GM23338 (cell line): Measurements from ENCODE around the gene UCK1. TPM values are rescaled to one million over a fixed set of nuclear protein-coding genes. Genes with fewer than 3 reads are reported as not detected.

Experiments
- ATAC-seq: fragments of 200-7000 bp; cut with Tn5 transposase; 3 replicates; pipeline ENCODE4 v1.9.1; 2020
- DNase-seq: peaks from one replicate; pipeline ENCODE4 v3.0.0-alpha.2; 2015; ENCODE audit warnings: low spot score
- H2AFZ ChIP-seq: fragments of 200-600 bp; sonication (generic); 2 replicates; pipeline ENCODE4 v1.8.0; 2016; ENCODE audit warnings: antibody characterized with exemption, mild to moderate bottlenecking, moderate library complexity
- H3F3A ChIP-seq: fragments of 200-600 bp; sonication (generic); replicated peaks from 2 replicates; pipeline ENCODE4 v1.8.0; 2017; ENCODE audit warnings: antibody characterized with exemption, mixed run types, low read depth
- H3K27ac ChIP-seq: fragments of 200-600 bp; sonication (generic); 2 replicates; pipeline ENCODE4 v1.6.1; 2016; ENCODE audit warnings: low read depth
- H3K27me3 ChIP-seq: fragments of 200-600 bp; sonication (generic); 2 replicates; pipeline ENCODE4 v1.8.0; 2016; ENCODE audit warnings: mild to moderate bottlenecking, mixed run types, moderate library complexity; ENCODE audit not compliant: insufficient read depth
- H3K36me3 ChIP-seq: fragments of 200-600 bp; sonication (generic); 2 replicates; pipeline ENCODE4 v1.8.0; 2016; ENCODE audit warnings: mild to moderate bottlenecking; ENCODE audit not compliant: insufficient read depth
- H3K4me1 ChIP-seq: fragments of 200-600 bp; sonication (generic); 2 replicates; pipeline ENCODE4 v1.8.0; 2016; ENCODE audit warnings: mild to moderate bottlenecking, moderate library complexity; ENCODE audit not compliant: insufficient read depth
- H3K4me2 ChIP-seq: fragments of 200-600 bp; sonication (generic); 2 replicates; pipeline ENCODE4 v1.7.1; 2017; ENCODE audit warnings: mixed run types
- H3K4me3 ChIP-seq: fragments of 200-600 bp; sonication (generic); 2 replicates; pipeline ENCODE4 v1.6.1; 2016; ENCODE audit warnings: mixed run types
- H3K79me2 ChIP-seq: fragments of 200-600 bp; sonication (generic); replicated peaks from 2 replicates; pipeline ENCODE4 v1.8.0; 2017; ENCODE audit warnings: mild to moderate bottlenecking; ENCODE audit not compliant: insufficient read depth
- H3K9me2 ChIP-seq: fragments of 200-600 bp; sonication (generic); 2 replicates; pipeline ENCODE4 v1.8.0; 2017; ENCODE audit not compliant: insufficient read depth
- H4K20me1 ChIP-seq: fragments of 200-600 bp; sonication (generic); replicated peaks from 2 replicates; pipeline ENCODE4 v1.8.0; 2017; ENCODE audit warnings: mild to moderate bottlenecking; ENCODE audit not compliant: insufficient read depth
- H3K27ac Mint-ChIP-seq: 2 replicates; pipeline ENCODE4 v1.8.0; 2020; ENCODE audit warnings: inconsistent platforms, mild to moderate bottlenecking, moderate library complexity, mixed read lengths
- H3K27me3 Mint-ChIP-seq: 3 replicates; pipeline ENCODE4 v1.8.0; 2022; ENCODE audit warnings: low read depth, mild to moderate bottlenecking, moderate library complexity, mixed read lengths, inconsistent platforms; ENCODE audit not compliant: insufficient read depth, poor library complexity
- H3K36me3 Mint-ChIP-seq: 3 replicates; pipeline ENCODE4 v1.8.0; 2021; ENCODE audit warnings: low read depth, mild to moderate bottlenecking, inconsistent platforms, moderate library complexity, mixed read lengths
- H3K4me1 Mint-ChIP-seq: 3 replicates; pipeline ENCODE4 v1.8.0; 2020; ENCODE audit warnings: mild to moderate bottlenecking, inconsistent platforms, mixed read lengths
- H3K4me3 Mint-ChIP-seq: 3 replicates; pipeline ENCODE4 v1.8.0; 2021; ENCODE audit warnings: moderate library complexity, mild to moderate bottlenecking, inconsistent platforms, mixed read lengths
- H3K9me3 Mint-ChIP-seq: 3 replicates; pipeline ENCODE4 v1.8.0; 2020; ENCODE audit warnings: moderate library complexity, mild to moderate bottlenecking, inconsistent platforms, mixed read lengths
- CREB1 ChIP-seq: fragments of 250-450 bp; sonication (Bioruptor Pico); IDR thresholded peaks from 2 replicates; pipeline ENCODE4 v1.5.0; 2020; ENCODE audit warnings: low read depth, mild to moderate bottlenecking, moderate library complexity
- EZH2 ChIP-seq: fragments of 200-600 bp; sonication (generic); IDR thresholded peaks from one replicate; pipeline ENCODE4 v1.8.0; 2017; ENCODE audit warnings: antibody characterized with exemption, mild to moderate bottlenecking, low read depth; ENCODE audit not compliant: unreplicated experiment
- EZH2phosphoT487 ChIP-seq: fragments of 200-600 bp; sonication (generic); IDR thresholded peaks from one replicate; pipeline ENCODE4 v1.8.1; 2018; ENCODE audit warnings: antibody characterized with exemption; ENCODE audit not compliant: unreplicated experiment
- JUNB ChIP-seq: IDR thresholded peaks from one replicate; pipeline ENCODE4 v1.6.1; 2016; ENCODE audit warnings: antibody characterized with exemption; ENCODE audit not compliant: unreplicated experiment
- NANOG ChIP-seq: IDR thresholded peaks from 2 replicates; pipeline ENCODE4 v1.6.1; 2016; ENCODE audit warnings: antibody characterized with exemption, borderline replicate concordance
- POLR2AphosphoS5 ChIP-seq: IDR thresholded peaks from 2 replicates; pipeline ENCODE4 v1.6.1; 2016; ENCODE audit warnings: antibody characterized with exemption, low read depth
- REST ChIP-seq: IDR thresholded peaks from one replicate; pipeline ENCODE4 v1.6.1; 2018; ENCODE audit warnings: antibody characterized with exemption; ENCODE audit not compliant: unreplicated experiment
- STAT1 ChIP-seq: IDR thresholded peaks from one replicate; pipeline ENCODE4 v1.6.1; 2016; ENCODE audit warnings: antibody characterized with exemption; ENCODE audit not compliant: unreplicated experiment
- ZNF114 ChIP-seq: fragments of 250-450 bp; sonication (Bioruptor Pico); IDR thresholded peaks from 2 replicates; pipeline ENCODE4 v1.5.0; 2020; ENCODE audit warnings: mild to moderate bottlenecking, moderate library complexity
- ZNF331 ChIP-seq: fragments of 250-450 bp; sonication (Bioruptor Pico); IDR thresholded peaks from 2 replicates; pipeline ENCODE4 v1.5.0; 2020; ENCODE audit warnings: low read depth, mild to moderate bottlenecking, moderate library complexity
- polyA plus RNA-seq: library from polyadenylated mRNA; unstranded; fragments of >200 nt; fragmentation: Nextera tagmentation; extraction: Ambion mirVana; gene quantifications from 2 replicates; pipeline ENCODE4 v1.2.1, GENCODE V29; 2016
- total RNA-seq: library from RNA; depleted of rRNA; stranded (reverse); fragments of >200 nt; shearing (Covaris generic); gene quantifications from 2 replicates; pipeline ENCODE4 v1.2.3, GENCODE V29; 2014
- TF ChIP-seq, protein P1 (sequence below), 2 experiments: fragments of 200-600 bp in 1 of 2; sonication (generic) in 1 of 2; conservative IDR thresholded peaks; 2 replicates each; pipeline versions ENCODE4 v1.5.1 to v1.6.1; 2016 to 2017; ENCODE audit warnings: antibody characterized with exemption in 2 of 2, low read depth in 2 of 2, mild to moderate bottlenecking in 2 of 2, moderate library complexity in 1 of 2
- TF ChIP-seq, protein P2 (sequence below): IDR thresholded peaks from 2 replicates; pipeline ENCODE4 v1.6.1; 2016; ENCODE audit warnings: antibody characterized with exemption
- TF ChIP-seq, protein P3 (sequence below): fragments of 250-450 bp; sonication (Bioruptor Pico); IDR thresholded peaks from 2 replicates; pipeline ENCODE4 v1.5.0; 2020; ENCODE audit warnings: mild to moderate bottlenecking, moderate library complexity

UCK1 gene
- total and polyA plus RNA-seq, 2 experiments from 2014 or later: 23.4 to 35.9 TPM

DNA sequence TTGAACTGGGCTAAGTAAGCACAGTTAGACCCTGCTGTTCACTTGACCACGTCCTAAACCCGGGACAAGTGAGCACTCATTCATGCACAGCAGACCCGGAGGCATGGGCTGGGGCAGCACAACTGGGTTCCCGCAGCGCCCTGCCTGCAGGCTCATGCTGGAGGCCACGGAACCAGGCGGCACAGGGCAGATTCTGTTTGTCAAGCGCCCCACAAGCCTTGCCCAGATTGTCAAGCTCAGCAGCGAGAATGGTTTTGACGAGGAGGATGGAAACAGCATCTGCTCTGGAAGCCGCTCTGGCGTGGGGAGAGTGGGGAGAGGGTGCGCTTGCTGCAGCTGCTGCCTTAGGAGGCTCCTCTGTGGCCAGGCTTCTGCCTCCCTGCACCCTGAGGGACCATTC is 47.0 kb upstream of the UCK1 start:
- Histone ChIP-seq H3K79me2 (no peaks in the 10 kb centered on the region), H3K9me2 (no peaks in the 10 kb centered on the region), H3K27ac (no peak overlapping the region), H3K4me1 (no peaks in the 10 kb centered on the region), H3F3A (no peaks in the 10 kb centered on the region), H4K20me1 (no peaks in the 10 kb centered on the region), H3K4me3 (no peak overlapping the region), H2AFZ (no peak overlapping the region), H3K36me3 (no peaks in the 10 kb centered on the region), H3K4me2 (no peak overlapping the region), H3K27me3 (no peaks in the 10 kb centered on the region)
- H3K4me1 Mint-ChIP-seq: peaks cover 2% of the 10 kb centered on the region; the same call in 1 of the 3 replicates
- ATAC-seq (no peak), DNase-seq (no peak)
- no peak overlapping the region; the same call in 2 of the 3 replicates for H3K4me3 Mint-ChIP-seq
- H3K9me3 Mint-ChIP-seq: no peaks in the 10 kb centered on the region
- H3K27me3 Mint-ChIP-seq: peaks cover 17% of the 10 kb centered on the region
- no peak for TF ChIP-seq CREB1 (CRISPR knock-in tag)
- TF ChIP-seq ZNF331 (CRISPR knock-in tag): no peak
- TF ChIP-seq STAT1: no peak
- TF ChIP-seq POLR2AphosphoS5: no peak
- no peak for TF ChIP-seq EZH2phosphoT487
- TF ChIP-seq, protein P1, sequence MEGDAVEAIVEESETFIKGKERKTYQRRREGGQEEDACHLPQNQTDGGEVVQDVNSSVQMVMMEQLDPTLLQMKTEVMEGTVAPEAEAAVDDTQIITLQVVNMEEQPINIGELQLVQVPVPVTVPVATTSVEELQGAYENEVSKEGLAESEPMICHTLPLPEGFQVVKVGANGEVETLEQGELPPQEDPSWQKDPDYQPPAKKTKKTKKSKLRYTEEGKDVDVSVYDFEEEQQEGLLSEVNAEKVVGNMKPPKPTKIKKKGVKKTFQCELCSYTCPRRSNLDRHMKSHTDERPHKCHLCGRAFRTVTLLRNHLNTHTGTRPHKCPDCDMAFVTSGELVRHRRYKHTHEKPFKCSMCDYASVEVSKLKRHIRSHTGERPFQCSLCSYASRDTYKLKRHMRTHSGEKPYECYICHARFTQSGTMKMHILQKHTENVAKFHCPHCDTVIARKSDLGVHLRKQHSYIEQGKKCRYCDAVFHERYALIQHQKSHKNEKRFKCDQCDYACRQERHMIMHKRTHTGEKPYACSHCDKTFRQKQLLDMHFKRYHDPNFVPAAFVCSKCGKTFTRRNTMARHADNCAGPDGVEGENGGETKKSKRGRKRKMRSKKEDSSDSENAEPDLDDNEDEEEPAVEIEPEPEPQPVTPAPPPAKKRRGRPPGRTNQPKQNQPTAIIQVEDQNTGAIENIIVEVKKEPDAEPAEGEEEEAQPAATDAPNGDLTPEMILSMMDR (conservative IDR thresholded peaks at IDR 0.05; ENCODE audit: low read depth in 2 of 2): no peak
- no peak for TF ChIP-seq EZH2
- TF ChIP-seq, protein P2, sequence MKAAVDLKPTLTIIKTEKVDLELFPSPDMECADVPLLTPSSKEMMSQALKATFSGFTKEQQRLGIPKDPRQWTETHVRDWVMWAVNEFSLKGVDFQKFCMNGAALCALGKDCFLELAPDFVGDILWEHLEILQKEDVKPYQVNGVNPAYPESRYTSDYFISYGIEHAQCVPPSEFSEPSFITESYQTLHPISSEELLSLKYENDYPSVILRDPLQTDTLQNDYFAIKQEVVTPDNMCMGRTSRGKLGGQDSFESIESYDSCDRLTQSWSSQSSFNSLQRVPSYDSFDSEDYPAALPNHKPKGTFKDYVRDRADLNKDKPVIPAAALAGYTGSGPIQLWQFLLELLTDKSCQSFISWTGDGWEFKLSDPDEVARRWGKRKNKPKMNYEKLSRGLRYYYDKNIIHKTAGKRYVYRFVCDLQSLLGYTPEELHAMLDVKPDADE: no peak
- TF ChIP-seq, protein P3, sequence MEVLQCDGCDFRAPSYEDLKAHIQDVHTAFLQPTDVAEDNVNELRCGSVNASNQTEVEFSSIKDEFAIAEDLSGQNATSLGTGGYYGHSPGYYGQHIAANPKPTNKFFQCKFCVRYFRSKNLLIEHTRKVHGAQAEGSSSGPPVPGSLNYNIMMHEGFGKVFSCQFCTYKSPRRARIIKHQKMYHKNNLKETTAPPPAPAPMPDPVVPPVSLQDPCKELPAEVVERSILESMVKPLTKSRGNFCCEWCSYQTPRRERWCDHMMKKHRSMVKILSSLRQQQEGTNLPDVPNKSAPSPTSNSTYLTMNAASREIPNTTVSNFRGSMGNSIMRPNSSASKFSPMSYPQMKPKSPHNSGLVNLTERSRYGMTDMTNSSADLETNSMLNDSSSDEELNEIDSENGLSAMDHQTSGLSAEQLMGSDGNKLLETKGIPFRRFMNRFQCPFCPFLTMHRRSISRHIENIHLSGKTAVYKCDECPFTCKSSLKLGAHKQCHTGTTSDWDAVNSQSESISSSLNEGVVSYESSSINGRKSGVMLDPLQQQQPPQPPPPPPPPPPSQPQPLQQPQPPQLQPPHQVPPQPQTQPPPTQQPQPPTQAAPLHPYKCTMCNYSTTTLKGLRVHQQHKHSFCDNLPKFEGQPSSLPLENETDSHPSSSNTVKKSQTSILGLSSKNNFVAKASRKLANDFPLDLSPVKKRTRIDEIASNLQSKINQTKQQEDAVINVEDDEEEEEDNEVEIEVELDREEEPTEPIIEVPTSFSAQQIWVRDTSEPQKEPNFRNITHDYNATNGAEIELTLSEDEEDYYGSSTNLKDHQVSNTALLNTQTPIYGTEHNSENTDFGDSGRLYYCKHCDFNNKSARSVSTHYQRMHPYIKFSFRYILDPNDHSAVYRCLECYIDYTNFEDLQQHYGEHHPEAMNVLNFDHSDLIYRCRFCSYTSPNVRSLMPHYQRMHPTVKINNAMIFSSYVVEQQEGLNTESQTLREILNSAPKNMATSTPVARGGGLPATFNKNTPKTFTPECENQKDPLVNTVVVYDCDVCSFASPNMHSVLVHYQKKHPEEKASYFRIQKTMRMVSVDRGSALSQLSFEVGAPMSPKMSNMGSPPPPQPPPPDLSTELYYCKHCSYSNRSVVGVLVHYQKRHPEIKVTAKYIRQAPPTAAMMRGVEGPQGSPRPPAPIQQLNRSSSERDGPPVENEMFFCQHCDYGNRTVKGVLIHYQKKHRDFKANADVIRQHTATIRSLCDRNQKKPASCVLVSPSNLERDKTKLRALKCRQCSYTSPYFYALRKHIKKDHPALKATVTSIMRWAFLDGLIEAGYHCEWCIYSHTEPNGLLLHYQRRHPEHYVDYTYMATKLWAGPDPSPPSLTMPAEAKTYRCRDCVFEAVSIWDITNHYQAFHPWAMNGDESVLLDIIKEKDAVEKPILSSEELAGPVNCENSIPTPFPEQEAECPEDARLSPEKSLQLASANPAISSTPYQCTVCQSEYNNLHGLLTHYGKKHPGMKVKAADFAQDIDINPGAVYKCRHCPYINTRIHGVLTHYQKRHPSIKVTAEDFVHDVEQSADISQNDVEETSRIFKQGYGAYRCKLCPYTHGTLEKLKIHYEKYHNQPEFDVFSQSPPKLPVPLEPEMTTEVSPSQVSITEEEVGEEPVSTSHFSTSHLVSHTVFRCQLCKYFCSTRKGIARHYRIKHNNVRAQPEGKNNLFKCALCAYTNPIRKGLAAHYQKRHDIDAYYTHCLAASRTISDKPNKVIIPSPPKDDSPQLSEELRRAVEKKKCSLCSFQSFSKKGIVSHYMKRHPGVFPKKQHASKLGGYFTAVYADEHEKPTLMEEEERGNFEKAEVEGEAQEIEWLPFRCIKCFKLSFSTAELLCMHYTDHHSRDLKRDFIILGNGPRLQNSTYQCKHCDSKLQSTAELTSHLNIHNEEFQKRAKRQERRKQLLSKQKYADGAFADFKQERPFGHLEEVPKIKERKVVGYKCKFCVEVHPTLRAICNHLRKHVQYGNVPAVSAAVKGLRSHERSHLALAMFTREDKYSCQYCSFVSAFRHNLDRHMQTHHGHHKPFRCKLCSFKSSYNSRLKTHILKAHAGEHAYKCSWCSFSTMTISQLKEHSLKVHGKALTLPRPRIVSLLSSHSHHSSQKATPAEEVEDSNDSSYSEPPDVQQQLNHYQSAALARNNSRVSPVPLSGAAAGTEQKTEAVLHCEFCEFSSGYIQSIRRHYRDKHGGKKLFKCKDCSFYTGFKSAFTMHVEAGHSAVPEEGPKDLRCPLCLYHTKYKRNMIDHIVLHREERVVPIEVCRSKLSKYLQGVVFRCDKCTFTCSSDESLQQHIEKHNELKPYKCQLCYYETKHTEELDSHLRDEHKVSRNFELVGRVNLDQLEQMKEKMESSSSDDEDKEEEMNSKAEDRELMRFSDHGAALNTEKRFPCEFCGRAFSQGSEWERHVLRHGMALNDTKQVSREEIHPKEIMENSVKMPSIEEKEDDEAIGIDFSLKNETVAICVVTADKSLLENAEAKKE (CRISPR knock-in tag): no peak
- TF ChIP-seq ZNF114 (CRISPR knock-in tag): no peak
- no peak for TF ChIP-seq NANOG
- no peak for TF ChIP-seq JUNB
- no peak for TF ChIP-seq REST
- H3K27ac Mint-ChIP-seq: no peak overlapping the region
- H3K36me3 Mint-ChIP-seq: peaks cover 18% of the 10 kb centered on the region
